ENCODE results near the gene SHC4. TPM values are rescaled to one million over a fixed set of nuclear protein-coding genes. Genes with fewer than 3 reads are reported as not detected.
"Not testable (repeated sequence)": the region's sequence is repeated elsewhere in the genome, so short reads cannot be mapped to it uniquely, and the experiment has no call there.

Gene SHC4
- total RNA-seq, 1 experiment from 2014 or later: 0.63 TPM

GRCh38 chr15:48792408-48792807, 171.3 kb downstream of the SHC4 start:
- CTCF ChIA-PET: no interaction called here
- H3K4me3 Mint-ChIP-seq: no peak overlapping the region
- DNase-seq (ENCODE audit: low spot score): no peak
- TF ChIP-seq, protein P1, sequence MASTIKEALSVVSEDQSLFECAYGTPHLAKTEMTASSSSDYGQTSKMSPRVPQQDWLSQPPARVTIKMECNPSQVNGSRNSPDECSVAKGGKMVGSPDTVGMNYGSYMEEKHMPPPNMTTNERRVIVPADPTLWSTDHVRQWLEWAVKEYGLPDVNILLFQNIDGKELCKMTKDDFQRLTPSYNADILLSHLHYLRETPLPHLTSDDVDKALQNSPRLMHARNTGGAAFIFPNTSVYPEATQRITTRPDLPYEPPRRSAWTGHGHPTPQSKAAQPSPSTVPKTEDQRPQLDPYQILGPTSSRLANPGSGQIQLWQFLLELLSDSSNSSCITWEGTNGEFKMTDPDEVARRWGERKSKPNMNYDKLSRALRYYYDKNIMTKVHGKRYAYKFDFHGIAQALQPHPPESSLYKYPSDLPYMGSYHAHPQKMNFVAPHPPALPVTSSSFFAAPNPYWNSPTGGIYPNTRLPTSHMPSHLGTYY (CRISPR knock-in tag; IDR thresholded peaks at IDR 0.05): no peak
- TF ChIP-seq JAZF1 (CRISPR knock-in tag; IDR thresholded peaks at IDR 0.05) (no peak), NR3C1 (CRISPR knock-in tag; conservative IDR thresholded peaks at IDR 0.05; ENCODE audit: low read depth) (no peak), TCF7 (CRISPR knock-in tag; IDR thresholded peaks at IDR 0.05; ENCODE audit: low read depth) (no peak), SMAD4 (CRISPR knock-in tag; IDR thresholded peaks at IDR 0.05) (no peak), FOXJ3 (CRISPR knock-in tag; IDR thresholded peaks at IDR 0.05; ENCODE audit: borderline replicate concordance) (no peak), SOX15 (CRISPR knock-in tag; IDR thresholded peaks at IDR 0.05) (no peak), TEAD4 (CRISPR knock-in tag; IDR thresholded peaks at IDR 0.05) (no peak), SMAD3 (CRISPR knock-in tag; IDR thresholded peaks at IDR 0.05; ENCODE audit: borderline replicate concordance) (no peak), GABPB1 (CRISPR knock-in tag; IDR thresholded peaks at IDR 0.05) (no peak), FOXP1 (CRISPR knock-in tag; IDR thresholded peaks at IDR 0.05; ENCODE audit: borderline replicate concordance) (no peak), ELF4 (CRISPR knock-in tag; IDR thresholded peaks at IDR 0.05; ENCODE audit: low read depth) (no peak), ESRRA (CRISPR knock-in tag; IDR thresholded peaks at IDR 0.05; ENCODE audit: borderline replicate concordance) (no peak), ZNF416 (CRISPR knock-in tag; IDR thresholded peaks at IDR 0.05) (no peak)
- TF ChIP-seq, protein P2, sequence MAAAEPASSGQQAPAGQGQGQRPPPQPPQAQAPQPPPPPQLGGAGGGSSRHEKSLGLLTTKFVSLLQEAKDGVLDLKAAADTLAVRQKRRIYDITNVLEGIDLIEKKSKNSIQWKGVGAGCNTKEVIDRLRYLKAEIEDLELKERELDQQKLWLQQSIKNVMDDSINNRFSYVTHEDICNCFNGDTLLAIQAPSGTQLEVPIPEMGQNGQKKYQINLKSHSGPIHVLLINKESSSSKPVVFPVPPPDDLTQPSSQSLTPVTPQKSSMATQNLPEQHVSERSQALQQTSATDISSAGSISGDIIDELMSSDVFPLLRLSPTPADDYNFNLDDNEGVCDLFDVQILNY (CRISPR knock-in tag; IDR thresholded peaks at IDR 0.05): no peak
- TF ChIP-seq, protein P3, sequence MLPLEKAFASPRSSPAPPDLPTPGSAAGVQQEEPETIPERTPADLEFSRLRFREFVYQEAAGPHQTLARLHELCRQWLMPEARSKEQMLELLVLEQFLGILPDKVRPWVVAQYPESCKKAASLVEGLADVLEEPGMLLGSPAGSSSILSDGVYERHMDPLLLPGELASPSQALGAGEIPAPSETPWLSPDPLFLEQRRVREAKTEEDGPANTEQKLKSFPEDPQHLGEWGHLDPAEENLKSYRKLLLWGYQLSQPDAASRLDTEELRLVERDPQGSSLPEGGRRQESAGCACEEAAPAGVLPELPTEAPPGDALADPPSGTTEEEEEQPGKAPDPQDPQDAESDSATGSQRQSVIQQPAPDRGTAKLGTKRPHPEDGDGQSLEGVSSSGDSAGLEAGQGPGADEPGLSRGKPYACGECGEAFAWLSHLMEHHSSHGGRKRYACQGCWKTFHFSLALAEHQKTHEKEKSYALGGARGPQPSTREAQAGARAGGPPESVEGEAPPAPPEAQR (CRISPR knock-in tag; IDR thresholded peaks at IDR 0.05): no peak
- TF ChIP-seq, protein P4, sequence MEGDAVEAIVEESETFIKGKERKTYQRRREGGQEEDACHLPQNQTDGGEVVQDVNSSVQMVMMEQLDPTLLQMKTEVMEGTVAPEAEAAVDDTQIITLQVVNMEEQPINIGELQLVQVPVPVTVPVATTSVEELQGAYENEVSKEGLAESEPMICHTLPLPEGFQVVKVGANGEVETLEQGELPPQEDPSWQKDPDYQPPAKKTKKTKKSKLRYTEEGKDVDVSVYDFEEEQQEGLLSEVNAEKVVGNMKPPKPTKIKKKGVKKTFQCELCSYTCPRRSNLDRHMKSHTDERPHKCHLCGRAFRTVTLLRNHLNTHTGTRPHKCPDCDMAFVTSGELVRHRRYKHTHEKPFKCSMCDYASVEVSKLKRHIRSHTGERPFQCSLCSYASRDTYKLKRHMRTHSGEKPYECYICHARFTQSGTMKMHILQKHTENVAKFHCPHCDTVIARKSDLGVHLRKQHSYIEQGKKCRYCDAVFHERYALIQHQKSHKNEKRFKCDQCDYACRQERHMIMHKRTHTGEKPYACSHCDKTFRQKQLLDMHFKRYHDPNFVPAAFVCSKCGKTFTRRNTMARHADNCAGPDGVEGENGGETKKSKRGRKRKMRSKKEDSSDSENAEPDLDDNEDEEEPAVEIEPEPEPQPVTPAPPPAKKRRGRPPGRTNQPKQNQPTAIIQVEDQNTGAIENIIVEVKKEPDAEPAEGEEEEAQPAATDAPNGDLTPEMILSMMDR (IDR thresholded peaks at IDR 0.05): no peak
- TF ChIP-seq, protein P5, sequence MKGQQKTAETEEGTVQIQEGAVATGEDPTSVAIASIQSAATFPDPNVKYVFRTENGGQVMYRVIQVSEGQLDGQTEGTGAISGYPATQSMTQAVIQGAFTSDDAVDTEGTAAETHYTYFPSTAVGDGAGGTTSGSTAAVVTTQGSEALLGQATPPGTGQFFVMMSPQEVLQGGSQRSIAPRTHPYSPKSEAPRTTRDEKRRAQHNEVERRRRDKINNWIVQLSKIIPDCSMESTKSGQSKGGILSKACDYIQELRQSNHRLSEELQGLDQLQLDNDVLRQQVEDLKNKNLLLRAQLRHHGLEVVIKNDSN (CRISPR knock-in tag; IDR thresholded peaks at IDR 0.05): no peak
- H3K36me3 Mint-ChIP-seq: peaks cover 46% of the 10 kb centered on the region
- no peaks in the 10 kb centered on the region for H3K9me3 Mint-ChIP-seq
- no peaks in the 10 kb centered on the region for H3K27me3 Mint-ChIP-seq (ENCODE audit: low read depth)
- no peak overlapping the region for H3K27ac Mint-ChIP-seq
- 0 out of 2 replicates have a peak, but pooled peaks cover 4% of the 10 kb centered on the region for H3K4me1 Mint-ChIP-seq
- POLR2A ChIA-PET: no interaction called here
- ATAC-seq: no peak

DNA sequence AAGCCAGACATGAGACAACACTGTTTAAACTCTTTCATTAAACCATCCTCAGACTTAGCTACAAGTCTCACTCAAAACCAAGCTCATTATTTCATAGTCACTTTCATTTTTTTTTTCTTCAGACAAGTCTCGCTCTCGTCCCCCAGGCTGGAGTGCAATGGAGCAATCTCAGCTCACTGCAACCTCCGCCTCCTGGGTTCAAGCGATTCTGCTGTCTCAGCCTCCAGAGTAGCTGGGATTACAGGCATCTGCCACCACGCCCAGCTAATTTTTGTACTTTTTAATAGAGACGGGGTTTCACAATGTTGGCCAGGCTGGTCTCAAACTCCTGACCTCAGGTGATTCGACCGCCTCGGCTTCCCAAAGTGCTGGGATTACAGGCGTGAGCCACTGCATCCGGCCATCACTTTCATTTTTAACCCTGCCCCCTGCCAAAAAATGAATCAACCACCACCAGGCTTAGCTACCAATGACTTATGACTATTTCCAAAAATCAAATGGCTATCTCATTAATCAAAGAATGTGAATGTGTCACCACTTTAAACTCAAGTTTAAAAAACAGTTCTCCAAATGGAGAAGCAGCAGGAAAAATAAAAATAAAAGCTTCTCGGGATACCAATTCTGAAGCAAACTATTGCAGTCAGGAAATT, 173.1 kb downstream of the SHC4 start:
- not testable (repeated sequence) for DNase-seq (ENCODE audit: low spot score); ATAC-seq; H3K4me3 Mint-ChIP-seq; H3K4me1 Mint-ChIP-seq; H3K9me3 Mint-ChIP-seq; H3K27me3 Mint-ChIP-seq (ENCODE audit: low read depth); H3K27ac Mint-ChIP-seq
- H3K36me3 Mint-ChIP-seq: peaks cover 36% of the 10 kb centered on the region
- ChIA-PET CTCF (interaction anchor here (0.9 kb wide), 2 partner anchors 10 to 17 kb away, joined by 3 read pairs; no protein-coding TSS in a partner anchor), POLR2A (interaction anchor here (1.1 kb wide), 1 partner anchor 20 kb away, joined by 5 read pairs; the partner anchor contains the start of gene CEP152)
